HG03103 (cell line): ENCODE results near the gene OR1L6.

Source experiments
- ATAC-seq: cut with Tn5 transposase; IDR thresholded peaks from one replicate; pipeline ENCODE4 v1.9.1; 2021; ENCODE audit warnings: low read depth; ENCODE audit not compliant: unreplicated experiment

OR1L6 gene

GRCh38 chr9:122742003-122742402 is at the start of gene OR1L6:
TSS of gene OR1L6 (plus strand) at chr9:122742303. CDS start at chr9:122749848, 7,545 bp downstream.
- no peak for ATAC-seq

GRCh38 chr9:122695696-122696095 is 46.4 kb upstream of the OR1L6 start:
- ATAC-seq, result no peak

GRCh38 chr9:122718038-122718437 is 24.1 kb upstream of the OR1L6 start:
- ATAC-seq, result no peak

- no peak for ATAC-seq
Measured at GRCh38 chr9:122719218-122719617, 22.9 kb upstream of the OR1L6 start.

- no peak for ATAC-seq
Measured at GRCh38 chr9:122723690-122724089, 18.4 kb upstream of the OR1L6 start, which contains the start of gene OR1L4. TSS of gene OR1L4 (plus strand) at chr9:122723990. CDS start at chr9:122723990, 0 bp downstream.

- ATAC-seq, result no peak
Measured at GRCh38 chr9:122754825-122755224, 12.7 kb downstream of the OR1L6 start.

GRCh38 chr9:122767817-122768216 is 25.7 kb downstream of the OR1L6 start:
- no peak for ATAC-seq

- no peak for ATAC-seq
Measured at GRCh38 chr9:122777052-122777451, 34.9 kb downstream of the OR1L6 start.

GRCh38 chr9:122777935-122778627 is 36.0 kb downstream of the OR1L6 start:
- ATAC-seq, result no peak

GRCh38 chr9:122779181-122779580 is 37.1 kb downstream of the OR1L6 start:
- no peak for ATAC-seq

- no peak for ATAC-seq
Measured at GRCh38 chr9:122780026-122780425, 37.9 kb downstream of the OR1L6 start.

GRCh38 chr9:122781671-122782070 is 39.6 kb downstream of the OR1L6 start:
- no peak for ATAC-seq

- no peak for ATAC-seq
Measured at GRCh38 chr9:122785269-122785668, 43.2 kb downstream of the OR1L6 start.

- ATAC-seq, result no peak
Measured at GRCh38 chr9:122786338-122786737, 44.2 kb downstream of the OR1L6 start.

GRCh38 chr9:122788831-122789230 is 46.7 kb downstream of the OR1L6 start, which contains the start of gene OR5C1:
TSS of gene OR5C1 (plus strand) at chr9:122788933. CDS start at chr9:122788933, 0 bp downstream.
- ATAC-seq, result no peak

- ATAC-seq, result no peak
Measured at GRCh38 chr9:122789256-122790046, 47.3 kb downstream of the OR1L6 start.

GRCh38 chr9:122791872-122792669 is 50.0 kb downstream of the OR1L6 start:
- ATAC-seq, result no peak

GRCh38 chr9:122797316-122798063 is 55.4 kb downstream of the OR1L6 start:
- no peak for ATAC-seq
